Loucy (cell line): Measurements from ENCODE around the gene ANKRD45.

Experiments used
- H2AFZ ChIP-seq: fragments of 200-600 bp; sonication (generic); 2 replicates; pipeline ENCODE4 v1.6.0; 2016; ENCODE audit warnings: antibody characterized with exemption, mild to moderate bottlenecking, low read length, moderate library complexity
- H3F3A ChIP-seq: fragments of 200-600 bp; 2 replicates; pipeline ENCODE4 v1.6.0; 2016; ENCODE audit warnings: antibody characterized with exemption, low read depth, mild to moderate bottlenecking
- H3K27me3 ChIP-seq: fragments of 200-600 bp; sonication (generic); 2 replicates; pipeline ENCODE4 v1.6.1; 2014; ENCODE audit warnings: low read length, mild to moderate bottlenecking; ENCODE audit not compliant: insufficient read depth, poor library complexity, severe bottlenecking
- H3K36me3 ChIP-seq: fragments of 200-600 bp; sonication (generic); 2 replicates; pipeline ENCODE4 v1.6.1; 2016; ENCODE audit warnings: low read length; ENCODE audit not compliant: insufficient read depth
- H3K4me1 ChIP-seq: fragments of 200-600 bp; sonication (generic); 2 replicates; pipeline ENCODE4 v1.5.1; 2014; ENCODE audit warnings: low read length, mild to moderate bottlenecking; ENCODE audit not compliant: insufficient read depth, poor library complexity, severe bottlenecking
- H3K4me2 ChIP-seq: fragments of 200-600 bp; sonication (generic); 2 replicates; pipeline ENCODE4 v1.6.0; 2014; ENCODE audit warnings: antibody characterized with exemption, low read length, low read depth, mild to moderate bottlenecking; ENCODE audit not compliant: poor library complexity, severe bottlenecking
- H3K4me3 ChIP-seq: fragments of 200-600 bp; sonication (generic); 2 replicates; pipeline ENCODE4 v1.5.1; 2014; ENCODE audit warnings: low read length, mild to moderate bottlenecking, mixed read lengths; ENCODE audit not compliant: poor library complexity, severe bottlenecking
- H3K79me2 ChIP-seq: fragments of 200-600 bp; sonication (generic); 2 replicates; pipeline ENCODE4 v1.6.1; 2014; ENCODE audit warnings: low read length; ENCODE audit not compliant: insufficient read depth
- H3K9ac ChIP-seq: fragments of 200-600 bp; sonication (generic); 2 replicates; pipeline ENCODE4 v1.6.0; 2014; ENCODE audit warnings: mild to moderate bottlenecking, low read depth, low read length, moderate library complexity; ENCODE audit not compliant: poor library complexity, severe bottlenecking
- H3K9me2 ChIP-seq: fragments of 200-600 bp; sonication (generic); replicated peaks from 2 replicates; pipeline ENCODE4 v1.6.1; 2016; ENCODE audit warnings: low read depth, low read length, mixed read lengths
- H3K9me3 ChIP-seq: fragments of 200-600 bp; sonication (generic); 2 replicates; pipeline ENCODE4 v1.6.1; 2014; ENCODE audit warnings: mild to moderate bottlenecking, antibody characterized with exemption, low read length, low read depth; ENCODE audit not compliant: insufficient read depth
- H4K20me1 ChIP-seq: fragments of 200-600 bp; sonication (generic); 2 replicates; pipeline ENCODE4 v1.6.0; 2014; ENCODE audit warnings: antibody characterized with exemption, low read length, mild to moderate bottlenecking; ENCODE audit not compliant: insufficient read depth, poor library complexity, severe bottlenecking
- EZH2phosphoT487 ChIP-seq: fragments of 200-600 bp; IDR thresholded peaks from 2 replicates; pipeline ENCODE4 v1.6.1; 2018; ENCODE audit warnings: antibody characterized with exemption, mild to moderate bottlenecking, moderate library complexity, borderline replicate concordance
- TF ChIP-seq, protein P1 (sequence below): fragments of 200-600 bp; sonication (generic); conservative IDR thresholded peaks from 2 replicates; pipeline ENCODE4 v1.5.1; 2014; ENCODE audit warnings: mild to moderate bottlenecking, antibody characterized with exemption, low read length

The ANKRD45 gene

DNA sequence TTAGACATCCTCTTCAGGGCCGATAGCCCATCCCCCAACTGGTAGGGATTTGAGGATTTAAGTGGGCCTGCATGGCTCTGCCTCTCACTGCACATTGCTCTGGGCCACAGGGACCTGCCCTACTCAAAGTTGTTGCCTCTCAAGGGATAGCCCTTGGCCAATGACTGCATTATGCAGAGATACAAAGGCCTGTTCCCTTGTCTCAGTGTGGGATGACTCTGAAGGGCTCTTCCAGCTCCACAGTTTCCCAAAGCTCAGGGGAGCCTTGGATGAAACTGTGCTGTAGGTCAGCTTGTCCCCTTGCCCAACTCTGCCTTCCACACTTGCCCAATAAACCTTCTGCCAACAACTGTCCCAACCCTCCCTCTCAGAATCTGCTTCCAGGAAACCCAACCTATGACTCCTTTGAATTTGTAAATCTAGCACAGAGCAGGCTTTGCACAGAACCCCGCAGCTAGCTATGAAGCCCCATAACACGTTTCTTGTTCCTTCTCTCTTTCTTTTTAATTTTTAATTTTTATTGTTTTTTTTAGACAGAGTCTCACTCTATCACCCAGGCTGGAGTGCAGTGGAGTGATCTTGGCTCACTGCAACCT, 109.3 kb downstream of the ANKRD45 start:
- H4K20me1 ChIP-seq, result no peaks in the 10 kb centered on the region
- H3K4me2 ChIP-seq, result no peak overlapping the region
- TF ChIP-seq EZH2phosphoT487, result no peak
- TF ChIP-seq, protein P1, sequence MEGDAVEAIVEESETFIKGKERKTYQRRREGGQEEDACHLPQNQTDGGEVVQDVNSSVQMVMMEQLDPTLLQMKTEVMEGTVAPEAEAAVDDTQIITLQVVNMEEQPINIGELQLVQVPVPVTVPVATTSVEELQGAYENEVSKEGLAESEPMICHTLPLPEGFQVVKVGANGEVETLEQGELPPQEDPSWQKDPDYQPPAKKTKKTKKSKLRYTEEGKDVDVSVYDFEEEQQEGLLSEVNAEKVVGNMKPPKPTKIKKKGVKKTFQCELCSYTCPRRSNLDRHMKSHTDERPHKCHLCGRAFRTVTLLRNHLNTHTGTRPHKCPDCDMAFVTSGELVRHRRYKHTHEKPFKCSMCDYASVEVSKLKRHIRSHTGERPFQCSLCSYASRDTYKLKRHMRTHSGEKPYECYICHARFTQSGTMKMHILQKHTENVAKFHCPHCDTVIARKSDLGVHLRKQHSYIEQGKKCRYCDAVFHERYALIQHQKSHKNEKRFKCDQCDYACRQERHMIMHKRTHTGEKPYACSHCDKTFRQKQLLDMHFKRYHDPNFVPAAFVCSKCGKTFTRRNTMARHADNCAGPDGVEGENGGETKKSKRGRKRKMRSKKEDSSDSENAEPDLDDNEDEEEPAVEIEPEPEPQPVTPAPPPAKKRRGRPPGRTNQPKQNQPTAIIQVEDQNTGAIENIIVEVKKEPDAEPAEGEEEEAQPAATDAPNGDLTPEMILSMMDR, result no peak
- no peaks in the 10 kb centered on the region for H3K9me2 ChIP-seq
- H3K9ac ChIP-seq, result no peak overlapping the region
- H3K9me3 ChIP-seq, result no peaks in the 10 kb centered on the region
- no peaks in the 10 kb centered on the region for H3F3A ChIP-seq
- no peaks in the 10 kb centered on the region for H3K79me2 ChIP-seq
- no peaks in the 10 kb centered on the region for H3K27me3 ChIP-seq
- no peaks in the 10 kb centered on the region for H3K36me3 ChIP-seq
- no peak overlapping the region; the same call in 1 of the 2 replicates for H2AFZ ChIP-seq
- peaks cover under 1% of the 10 kb centered on the region for H3K4me1 ChIP-seq
- H3K4me3 ChIP-seq, result no peak overlapping the region
